Measurements from ENCODE around the gene ZNF397. TPM values are rescaled to one million over a fixed set of nuclear protein-coding genes. Genes with fewer than 3 reads are reported as not detected.

The ZNF397 gene
- total RNA-seq = 10 to 100 TPM; 21.8 to 22.2 TPM

DNA sequence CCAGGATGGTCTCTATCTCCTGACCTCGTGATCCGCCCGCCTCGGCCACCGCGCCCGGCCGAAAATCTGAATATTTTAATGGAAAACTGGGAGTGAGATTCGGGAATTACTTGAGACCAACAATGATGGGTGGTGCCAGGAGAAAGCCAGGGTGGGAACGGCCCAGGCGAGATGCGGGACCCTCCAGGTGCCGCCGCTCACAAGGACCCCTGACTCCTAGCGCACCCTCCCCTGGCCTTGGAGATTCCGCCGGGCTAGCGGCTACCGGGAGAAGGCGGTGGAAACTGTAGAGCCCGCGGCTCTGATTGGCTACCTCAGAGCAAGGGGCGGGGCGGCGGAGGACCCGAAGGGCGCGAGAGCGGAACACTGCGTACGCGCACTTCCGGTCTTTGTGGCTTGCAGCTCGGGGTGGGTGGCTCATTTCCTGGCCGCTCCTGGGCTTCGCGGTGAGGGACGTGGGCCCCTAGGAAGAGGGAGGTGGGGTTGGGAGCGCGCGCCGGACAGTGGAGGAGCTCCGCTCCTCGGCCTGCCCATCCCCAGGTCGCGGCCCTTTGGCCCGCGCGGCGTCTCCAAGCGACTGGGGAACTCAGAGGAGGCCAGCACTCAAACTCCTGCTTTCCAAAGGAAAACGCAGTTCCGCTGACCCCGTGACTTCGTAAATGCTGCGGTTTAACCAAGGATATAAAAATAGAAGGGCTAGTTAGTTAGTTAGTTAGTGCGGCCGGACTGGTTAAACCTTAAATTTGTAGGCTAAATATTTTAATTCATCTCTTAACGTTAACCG, at the start of gene ZNF397:
TSS of gene ZNF397 (plus strand) at position 371 of the 784 bp plus-strand sequence. CDS start 1,437 bp downstream, outside the sequence.

GRCh38 chr18:35290094-35290735, 49.4 kb downstream of the ZNF397 start, which contains the start of gene ZSCAN30:
ZSCAN30 (minus strand) TSS chr18:35290229; CDS start chr18:35264352, 25,877 bp downstream.

Other genes with a start within 250 kb of the ZNF397 start
- gene MAPRE2, start 199.6 kb upstream of the ZNF397 start, total RNA-seq = 10 to 100 TPM; 45.9 to 46.4 TPM
- 10 to 100 TPM; 17.2 to 18.7 TPM for gene ZSCAN30, start 49.2 kb downstream of the ZNF397 start, total RNA-seq
- gene ZNF24, start 103.4 kb downstream of the ZNF397 start, total RNA-seq = 10 to 100 TPM; 58.7 to 63.3 TPM
- gene ZNF396, start 136.3 kb downstream of the ZNF397 start, total RNA-seq = 1 to 10 TPM in 1 of 2 experiments, under 1 TPM in 1; 0.98 to 1.3 TPM

Data from activated naive CD4-positive, alpha-beta T cell treated with anti-CD3 and anti-CD28 coated beads, Interleukin-2, amount 10 ng/mL, durations not matched to agents 5 hours and 36 hours (primary cell).